ENCODE results near the gene TMEM254.
A peak's percentile ranks its signal among the peaks of the same experiment; 100 is the strongest.
"Not testable (repeated sequence)": the region's sequence is repeated elsewhere in the genome, so short reads cannot be mapped to it uniquely, and the experiment has no call there.

TMEM254 gene, protein sequence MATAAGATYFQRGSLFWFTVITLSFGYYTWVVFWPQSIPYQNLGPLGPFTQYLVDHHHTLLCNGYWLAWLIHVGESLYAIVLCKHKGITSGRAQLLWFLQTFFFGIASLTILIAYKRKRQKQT

DNA sequence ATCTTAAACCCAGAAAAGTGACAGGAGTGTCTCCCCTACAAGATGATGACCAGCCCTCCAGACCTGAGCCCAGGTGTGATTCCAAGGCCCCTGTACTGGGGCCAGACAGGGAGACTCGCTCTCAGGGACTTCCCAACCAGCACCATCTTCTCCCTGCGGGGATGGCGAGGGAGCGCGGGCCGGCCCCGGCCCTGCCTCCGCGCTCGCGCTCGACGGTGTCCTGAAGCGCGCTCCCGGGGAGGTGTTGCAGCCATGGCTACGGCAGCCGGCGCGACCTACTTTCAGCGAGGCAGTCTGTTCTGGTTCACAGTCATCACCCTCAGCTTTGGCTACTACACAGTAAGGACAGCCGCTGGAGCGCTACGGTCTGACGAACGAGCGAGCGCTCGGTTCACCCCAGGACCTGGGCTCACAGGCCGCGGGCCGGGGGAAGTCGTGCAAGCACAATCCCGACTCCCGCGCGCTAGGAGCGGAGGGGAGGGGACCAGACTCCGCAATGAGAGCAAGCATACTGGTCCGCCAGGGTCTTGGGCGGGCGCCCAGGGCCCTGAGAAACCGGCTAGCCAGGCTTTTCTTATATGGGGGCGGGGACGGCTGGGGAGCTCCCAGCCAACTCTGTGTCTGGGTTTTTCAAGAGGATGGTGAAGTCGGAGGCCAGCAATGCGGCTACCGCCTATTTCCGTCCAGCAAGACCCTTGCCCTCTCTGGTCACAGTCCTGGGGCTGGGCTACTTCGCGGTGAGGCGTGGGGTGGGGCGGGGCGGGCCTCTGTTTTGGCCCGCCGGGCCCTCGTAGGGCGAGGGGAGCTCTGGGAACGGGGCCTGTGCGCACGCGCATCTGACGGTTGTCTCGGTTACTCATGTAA lies at the start of gene TMEM254:
TMEM254 (plus strand) TSS at position 218 of the 864 bp plus-strand sequence; CDS start at position 253, 35 bp downstream.
- peak; percentile 77 for DNase-seq

DNA sequence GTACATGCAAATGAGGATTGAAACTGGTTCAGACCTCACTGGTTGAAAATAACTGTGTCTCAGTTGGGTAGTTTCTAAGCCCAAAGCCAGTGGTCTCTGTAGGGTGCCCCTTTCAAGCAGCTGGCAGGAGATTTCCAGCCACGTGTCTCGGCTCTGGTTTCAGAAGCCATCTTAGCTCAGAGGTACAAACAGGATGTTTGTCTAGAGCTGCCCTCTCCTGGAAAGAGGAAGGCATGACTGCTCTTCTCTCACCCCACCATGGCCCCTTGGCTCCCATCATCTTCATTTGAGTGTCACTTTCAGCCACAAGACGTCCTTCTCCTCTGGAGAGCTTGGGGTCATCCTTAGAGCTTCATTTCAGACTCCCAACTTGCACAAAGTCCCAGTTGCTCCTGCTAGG lies 49.3 kb upstream of the TMEM254 start:
- DNase-seq: peak; percentile 11

DNA sequence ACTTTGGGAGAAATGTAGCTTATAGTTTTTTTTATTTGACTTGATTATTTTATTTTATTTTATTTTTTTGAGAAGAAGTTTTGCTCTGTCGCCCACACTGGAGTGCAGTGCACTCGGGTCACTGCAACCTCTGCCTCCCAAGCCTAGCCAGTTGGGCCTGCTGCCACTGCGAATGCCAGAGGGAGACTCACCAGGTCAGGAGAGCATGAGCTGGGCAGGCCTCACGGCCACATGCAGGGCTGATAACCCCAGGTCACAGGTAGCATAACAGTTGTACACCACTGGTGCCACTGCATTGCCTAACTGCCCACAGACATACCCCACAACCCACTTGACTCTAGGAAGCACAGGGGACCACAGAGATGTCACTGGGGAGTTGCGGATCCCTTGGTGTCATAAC lies 48.6 kb upstream of the TMEM254 start:
- not testable (repeated sequence) for DNase-seq

DNA sequence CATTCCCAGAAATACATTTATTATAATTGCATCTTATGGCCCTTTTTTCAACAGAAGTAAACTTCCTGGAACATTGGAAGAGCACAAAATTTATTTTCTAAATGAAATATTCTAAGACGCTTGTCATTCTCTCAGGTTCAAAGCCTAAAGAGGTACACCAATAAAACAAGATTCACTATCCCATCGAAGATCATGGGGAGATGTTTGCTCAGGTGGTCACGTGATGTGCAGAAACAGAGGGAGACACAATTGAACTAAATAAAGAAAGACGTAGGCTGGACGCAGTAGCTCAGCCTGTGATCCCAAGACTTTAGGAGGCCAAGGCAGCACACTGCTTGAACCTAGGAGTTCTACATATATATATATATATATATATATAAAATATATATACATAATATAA lies 46.0 kb upstream of the TMEM254 start:
- no peak for DNase-seq

DNA sequence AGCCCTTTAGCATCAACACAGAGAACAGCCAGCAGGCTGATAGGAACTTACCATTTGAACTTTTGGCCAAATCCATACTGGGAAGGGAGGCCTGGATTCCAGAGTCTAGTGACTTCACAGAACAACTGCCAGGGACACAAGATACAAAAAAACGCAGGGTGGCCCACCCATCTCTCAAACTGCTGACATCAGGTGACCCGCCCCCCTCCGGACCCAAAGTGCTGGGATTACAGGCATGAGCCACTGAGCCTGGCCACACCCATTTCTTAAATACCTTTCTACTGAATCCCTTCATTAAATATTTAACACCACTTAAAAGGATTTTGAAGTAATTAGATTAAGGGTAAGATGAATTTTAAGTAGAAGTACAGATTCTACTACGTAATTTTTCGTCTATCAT lies 43.7 kb upstream of the TMEM254 start:
- not testable (repeated sequence) for DNase-seq

DNA sequence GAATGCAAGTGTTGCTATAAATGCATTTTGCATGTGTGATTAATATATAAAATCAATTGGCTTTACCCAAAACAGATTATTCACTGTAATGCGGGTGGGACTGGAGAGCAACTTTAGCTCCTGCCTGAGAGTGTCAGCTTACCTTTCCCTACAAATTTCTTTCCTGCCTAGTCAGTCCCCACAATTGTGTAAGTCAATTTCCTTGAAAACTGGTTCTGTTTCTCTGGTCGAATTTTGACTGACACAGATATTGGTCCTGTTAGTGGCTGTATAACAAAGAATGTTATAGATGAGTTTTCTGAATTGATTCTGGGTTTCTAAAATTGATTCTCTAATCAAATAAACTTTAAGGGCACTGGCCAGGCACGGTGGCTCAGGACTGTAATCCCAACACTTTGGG lies 43.0 kb upstream of the TMEM254 start:
- DNase-seq: not testable (repeated sequence)

DNA sequence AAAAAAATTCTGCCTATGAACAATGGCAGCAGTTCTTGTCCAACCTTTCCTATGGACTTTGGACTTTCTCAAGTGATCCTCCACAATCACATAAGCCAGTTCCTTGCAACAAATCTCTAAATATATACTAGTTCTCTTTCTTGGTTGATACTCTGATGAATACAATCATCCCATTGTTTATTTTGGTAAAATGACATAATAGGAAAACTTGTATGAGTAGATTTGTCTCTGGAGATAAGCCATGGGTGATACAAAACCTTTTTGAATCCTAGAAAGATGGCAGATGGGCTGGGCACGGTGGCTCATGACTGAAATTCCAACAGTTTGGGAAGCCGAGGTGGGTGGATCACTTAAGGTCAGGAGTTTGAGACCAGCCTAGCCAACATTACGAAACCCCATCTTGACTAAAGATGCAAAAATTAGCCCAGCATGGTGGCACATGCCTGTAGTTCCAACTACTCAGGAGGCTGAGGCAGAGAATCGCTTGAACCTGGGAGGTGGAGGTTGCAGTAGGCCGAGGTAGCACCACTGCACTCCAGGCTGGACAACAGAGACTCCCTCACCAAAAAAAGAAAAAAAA lies 41.5 kb upstream of the TMEM254 start:
- DNase-seq: not testable (repeated sequence)

DNA sequence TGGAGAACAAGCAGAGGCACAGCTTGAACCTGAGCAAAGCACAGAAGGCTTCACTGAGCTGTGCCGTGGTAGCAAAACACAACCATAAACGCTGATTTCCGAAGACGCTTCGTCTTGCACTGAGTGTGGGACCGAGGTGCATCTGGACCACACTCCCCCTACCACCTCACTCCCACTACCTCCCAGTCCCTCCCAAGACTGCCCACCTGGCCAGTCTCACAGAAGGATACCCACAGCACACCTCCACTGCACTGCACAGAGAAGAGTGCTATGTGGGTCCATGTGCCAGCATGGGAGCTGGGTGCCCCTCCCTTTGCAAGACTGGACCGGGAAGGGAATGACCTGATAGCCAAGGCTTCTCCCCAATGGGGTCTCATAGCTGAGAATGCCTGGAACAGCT lies 40.2 kb upstream of the TMEM254 start:
- not testable (repeated sequence) for DNase-seq

DNA sequence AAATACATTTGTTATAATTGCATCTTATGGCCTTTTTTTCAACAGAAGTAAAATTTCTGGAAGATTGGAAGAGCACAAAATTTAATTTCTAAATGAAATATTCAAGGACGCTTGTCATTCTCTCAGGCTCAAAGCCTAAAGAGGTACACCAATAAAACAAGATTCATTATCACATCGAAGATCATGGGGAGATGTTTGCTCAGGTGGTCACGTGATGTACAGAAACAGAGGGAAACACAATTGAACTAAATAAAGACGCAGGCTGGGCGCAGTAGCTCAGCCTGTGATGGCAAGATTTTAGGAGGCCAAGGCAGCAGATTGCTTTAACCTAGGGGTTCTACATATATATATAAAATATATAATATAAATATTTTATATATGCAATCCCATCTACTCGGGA lies 37.3 kb upstream of the TMEM254 start:
- DNase-seq: no peak

DNA sequence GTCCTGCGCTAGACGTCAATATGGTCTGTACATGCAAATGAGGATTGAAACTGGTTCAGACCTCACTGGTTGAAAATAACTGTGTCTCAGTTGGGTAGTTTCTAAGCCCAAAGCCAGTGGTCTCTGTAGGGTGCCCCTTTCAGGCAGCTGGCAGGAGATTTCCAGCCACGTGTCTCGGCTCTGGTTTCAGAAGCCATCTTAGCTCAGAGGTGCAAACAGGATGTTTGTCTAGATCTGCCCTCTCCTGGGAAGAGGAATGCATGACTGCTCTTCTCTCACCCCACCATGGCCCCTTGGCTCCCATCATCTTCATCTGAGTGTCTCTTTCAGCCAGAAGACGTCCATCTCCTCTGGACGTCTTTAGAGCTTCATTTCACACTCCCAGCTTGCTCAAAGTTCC lies 33.5 kb upstream of the TMEM254 start:
- peak; percentile 14 for DNase-seq

DNA sequence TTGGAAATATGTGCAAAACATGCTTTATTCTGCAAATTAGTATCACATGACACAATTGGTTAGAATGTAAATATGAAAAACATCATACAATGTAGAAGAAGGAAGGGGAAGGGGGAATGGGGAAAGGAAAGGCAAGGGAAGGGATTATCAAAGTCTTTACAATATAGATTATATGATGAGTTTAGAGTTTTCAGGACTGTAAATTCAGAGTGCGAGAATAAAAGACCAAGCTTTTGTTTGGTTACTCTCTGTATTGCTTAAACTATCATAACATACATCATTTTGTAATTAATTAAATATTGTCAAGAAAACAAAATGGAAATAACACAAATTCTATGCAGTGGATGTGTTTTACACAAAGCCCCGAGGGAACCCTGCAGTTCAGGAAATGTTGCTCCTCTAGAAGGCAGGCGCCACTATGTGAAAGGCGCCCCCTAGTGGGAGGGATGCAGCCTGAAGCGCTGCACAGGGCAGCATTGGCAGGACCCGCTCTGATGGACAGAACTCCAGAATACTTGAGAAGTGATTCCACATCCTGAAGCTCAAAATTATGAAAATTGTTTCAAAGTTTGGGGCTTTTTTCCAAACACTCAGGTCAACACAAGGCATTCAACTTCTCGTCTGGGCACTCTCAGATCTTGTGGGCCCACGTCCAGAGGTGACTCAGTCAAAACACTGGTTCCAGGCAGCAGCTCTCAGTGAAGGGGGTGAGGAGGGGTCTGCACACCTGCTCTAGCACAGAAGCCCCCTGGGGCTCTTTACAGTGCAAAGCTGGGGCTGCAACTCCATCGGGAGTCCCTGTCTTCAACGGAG lies 31.6 kb upstream of the TMEM254 start:
- peak; percentile 25 for DNase-seq

DNA sequence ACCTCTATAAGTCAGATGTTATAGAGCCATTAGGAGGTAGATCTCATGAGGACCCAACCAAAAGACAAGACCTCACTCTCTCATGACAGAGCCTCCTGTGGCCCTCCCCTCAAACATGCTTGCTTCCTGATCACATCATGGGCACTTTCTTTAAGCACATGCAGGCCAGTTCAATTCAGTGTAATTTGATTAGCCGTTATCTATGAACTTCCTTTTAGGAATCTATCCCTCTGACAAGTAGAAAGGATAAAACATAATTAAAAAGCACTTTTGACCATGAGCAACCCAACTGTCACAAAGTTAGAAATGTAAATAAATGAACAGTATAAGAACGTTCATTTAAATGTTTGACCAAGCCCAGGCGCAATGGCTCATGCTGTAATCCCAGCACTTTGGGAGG lies 27.7 kb upstream of the TMEM254 start:
- no peak for DNase-seq

DNA sequence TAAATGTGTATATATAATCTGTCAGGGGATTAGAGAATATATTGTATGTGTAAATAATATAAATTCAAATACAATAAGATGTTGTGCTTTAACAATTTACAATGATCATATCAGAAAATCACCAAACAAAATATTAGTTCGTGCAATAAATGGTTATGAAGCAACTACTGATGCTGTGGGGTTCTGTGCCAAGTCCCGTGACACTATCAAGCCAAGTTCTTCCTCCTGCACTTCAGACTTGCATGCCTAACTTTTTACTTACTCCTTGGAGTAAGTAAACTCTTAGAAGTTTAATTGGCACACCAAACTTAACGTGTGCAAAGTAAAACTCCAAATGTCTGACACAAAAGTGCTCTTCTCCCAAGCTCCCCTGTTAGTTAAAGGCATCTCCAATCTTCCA lies 26.5 kb upstream of the TMEM254 start:
- DNase-seq: no peak

DNA sequence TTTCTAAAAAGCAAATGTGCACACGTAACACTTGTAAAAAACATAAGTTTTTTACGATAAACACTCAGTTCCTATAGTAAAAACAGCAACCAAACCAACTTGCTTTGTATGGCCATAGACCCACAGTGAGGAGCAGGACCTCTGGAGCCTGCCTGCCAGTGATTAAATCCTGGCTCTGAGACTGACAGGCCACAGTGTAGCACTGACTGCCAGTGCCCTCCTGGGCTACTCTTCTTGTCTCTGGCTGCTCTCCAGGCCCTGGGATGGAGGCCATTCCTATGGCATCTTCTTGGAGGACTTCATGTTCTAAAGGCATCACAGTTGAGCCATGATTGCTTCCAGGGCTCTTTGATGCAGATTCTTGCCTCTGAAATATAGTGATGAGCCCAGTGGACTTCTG lies 22.7 kb upstream of the TMEM254 start:
- no peak for DNase-seq

DNA sequence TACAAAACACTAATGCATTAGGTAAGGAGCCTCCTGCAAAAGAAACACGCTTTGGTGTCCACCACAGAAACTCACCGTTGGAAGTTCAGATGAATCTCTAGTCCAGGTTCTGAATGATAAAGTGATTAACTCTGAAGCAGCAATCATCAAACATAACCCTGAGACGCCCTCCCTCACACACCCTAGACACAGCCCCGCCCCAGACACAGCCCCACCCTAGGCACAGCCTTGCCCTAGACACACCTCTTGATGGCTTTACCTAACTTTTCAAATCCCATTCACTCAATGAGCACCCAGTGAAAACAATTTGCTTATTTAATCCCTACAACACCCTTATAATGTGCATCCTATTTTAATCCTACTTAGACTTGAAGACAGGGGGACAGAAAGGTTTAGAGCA lies 21.3 kb upstream of the TMEM254 start:
- no peak for DNase-seq

DNA sequence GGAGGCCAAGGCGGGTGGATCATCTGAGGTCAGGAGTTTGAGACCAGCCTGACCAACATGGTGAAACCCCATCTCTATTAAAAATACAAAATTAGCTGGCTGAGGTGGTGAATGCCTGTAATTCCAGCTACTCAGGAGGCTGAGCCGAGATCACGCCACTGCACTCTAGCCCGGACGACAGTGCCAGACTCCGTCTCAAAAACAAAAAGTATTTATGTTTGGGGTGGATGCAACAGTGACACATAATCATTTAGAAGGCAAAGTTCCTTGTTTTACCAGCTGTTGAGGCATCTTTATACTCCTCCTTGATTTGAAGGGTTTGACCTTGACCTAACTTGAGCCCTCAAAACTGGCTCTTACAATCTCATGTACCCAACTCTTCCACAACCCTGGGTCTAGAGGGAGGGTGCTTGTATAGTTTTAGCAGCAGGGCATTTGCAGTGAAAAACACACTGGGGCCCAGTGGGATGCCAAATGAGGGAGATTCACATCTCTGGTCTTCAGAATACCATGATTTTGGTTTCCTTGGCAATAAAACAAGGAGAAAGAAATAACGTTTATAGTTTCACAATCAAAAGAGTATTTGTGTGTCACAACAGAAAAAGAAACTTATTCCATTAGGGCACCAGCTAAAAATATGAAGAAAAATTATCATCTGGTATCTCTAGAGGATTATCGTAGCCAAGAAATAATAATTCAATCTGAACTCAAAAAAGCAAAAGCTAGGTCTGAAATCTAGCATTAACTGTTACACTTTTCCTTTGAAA lies 14.2 kb upstream of the TMEM254 start:
- DNase-seq: no peak

DNA sequence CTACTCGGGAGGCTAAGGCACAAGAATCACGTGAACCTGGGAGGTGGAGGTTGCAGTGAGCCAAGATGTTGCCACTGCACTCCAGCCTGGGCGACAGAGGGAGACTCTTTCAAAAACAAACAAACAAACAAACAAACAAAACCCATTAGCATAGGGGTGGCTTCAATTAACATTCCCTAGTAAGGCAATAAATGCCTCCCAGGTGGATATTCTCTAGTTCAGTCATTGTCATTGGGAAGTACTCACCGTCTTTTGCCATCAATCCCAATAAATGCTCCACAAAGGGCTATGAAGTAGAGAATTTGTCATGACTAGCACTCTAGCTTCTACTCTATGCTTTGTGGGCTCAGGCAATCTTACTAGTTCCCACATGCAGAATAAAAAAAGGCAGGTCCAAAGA lies 11.7 kb upstream of the TMEM254 start:
- no peak for DNase-seq

DNA sequence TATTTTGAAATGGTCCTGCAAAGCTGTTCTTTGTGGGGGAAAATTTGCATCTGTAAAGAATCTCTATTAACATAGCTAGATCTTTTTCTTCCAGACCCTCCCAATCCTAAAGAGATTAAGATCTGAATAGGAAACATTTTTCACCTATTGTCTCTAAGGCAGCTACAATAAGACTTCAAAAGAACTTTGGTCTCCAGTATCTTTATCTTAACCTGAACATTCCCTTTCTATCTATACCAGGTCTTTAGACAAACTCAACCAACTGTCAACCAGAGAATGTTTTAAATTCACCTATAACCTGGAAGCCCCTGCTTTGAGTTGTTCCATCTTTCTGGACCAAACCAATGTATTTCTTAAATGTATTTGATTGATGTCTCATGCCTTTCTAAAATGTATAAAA lies 10.6 kb upstream of the TMEM254 start:
- DNase-seq: not testable (repeated sequence)

DNA sequence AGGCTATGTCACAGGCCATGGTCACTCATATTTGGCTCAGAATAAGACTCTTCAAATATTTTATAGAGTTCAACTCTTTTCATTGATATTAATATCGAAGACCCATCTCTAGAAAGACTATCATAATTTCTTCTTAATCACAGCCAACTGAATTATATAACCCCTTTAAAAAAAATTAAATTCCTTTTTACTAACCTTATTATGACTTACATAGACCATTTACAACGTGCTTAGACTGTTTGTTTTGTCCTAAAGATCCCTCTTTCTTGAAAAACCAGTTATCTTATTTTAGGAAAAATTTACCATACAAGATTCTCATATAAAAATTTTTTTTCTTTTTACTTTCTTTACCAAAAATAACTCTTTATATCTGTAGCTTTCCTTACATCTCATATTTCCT lies 10.2 kb upstream of the TMEM254 start:
- DNase-seq: no peak

DNA sequence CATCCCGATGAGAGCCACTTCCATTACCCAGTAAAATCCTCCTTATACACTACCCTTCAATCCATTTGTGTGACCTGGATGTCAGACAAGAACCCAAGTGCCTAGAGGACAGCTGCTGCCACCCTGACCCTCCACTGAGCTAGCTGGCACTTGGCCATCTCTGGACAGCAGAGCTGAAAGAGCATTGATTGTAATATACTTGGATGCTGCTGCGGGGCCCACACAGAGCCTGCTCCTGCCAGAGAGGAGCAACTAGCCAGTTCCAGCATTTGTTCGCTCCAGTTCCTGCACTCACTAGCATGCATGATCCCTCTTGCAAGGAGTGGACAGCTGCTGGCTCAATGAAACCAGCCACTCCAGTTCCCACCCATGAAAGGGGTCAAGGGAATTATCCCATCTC lies 8.4 kb upstream of the TMEM254 start:
- DNase-seq: no peak

DNA sequence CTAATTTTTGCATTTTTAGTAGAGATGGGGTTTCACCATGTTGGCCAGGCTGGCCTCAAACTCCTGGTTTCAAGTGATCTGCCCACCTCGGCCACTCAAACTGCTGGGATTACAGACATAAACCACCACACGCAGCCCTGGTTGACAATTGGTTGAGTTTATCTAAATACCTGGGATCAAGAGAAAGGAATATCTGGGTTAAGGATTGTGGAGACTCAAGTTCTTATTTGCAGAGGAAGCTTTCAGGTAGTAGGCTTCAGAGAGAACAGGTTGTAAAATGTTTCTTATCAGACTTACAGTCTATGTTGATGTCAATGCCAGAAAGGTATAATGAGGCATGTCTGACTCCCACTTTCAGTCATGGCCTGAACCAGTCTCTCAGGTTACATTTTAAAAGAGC lies 5.9 kb upstream of the TMEM254 start:
- DNase-seq: no peak

DNA sequence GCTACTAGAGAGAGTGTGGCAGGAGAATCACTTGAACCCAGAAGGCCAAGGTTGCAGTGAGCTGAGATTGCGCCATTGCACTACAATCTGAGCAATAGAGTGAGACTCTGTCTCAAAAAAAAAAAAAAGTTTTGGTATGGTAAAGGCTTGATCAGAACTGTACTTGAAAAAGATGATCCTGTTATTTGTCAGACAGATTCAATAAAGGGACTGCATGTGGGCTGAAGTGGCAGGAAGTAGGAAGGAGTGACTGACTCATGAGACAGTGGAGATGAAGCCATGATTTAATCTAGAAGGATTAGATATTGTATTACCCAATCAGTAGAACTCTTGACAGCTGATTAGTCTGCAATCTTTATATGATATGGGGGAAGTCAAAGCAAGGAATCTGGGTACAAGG lies 2.7 kb upstream of the TMEM254 start:
- DNase-seq: no peak
